Testis (tissue), 2 donors: ENCODE measurements around the gene DDX4.

ENCODE experiments used
- POLR2A ChIP-seq: fragments of 450-650 bp; IDR thresholded peaks from one replicate; pipeline ENCODE4 v1.6.1; 2017; ENCODE audit warnings: antibody characterized with exemption, mild to moderate bottlenecking, moderate library complexity
- TF ChIP-seq, protein P1 (sequence below), 3 experiments: fragments of 450-650 bp in 2 of 3; fragments of 200-600 bp in 1 of 3; sonication (generic) in 1 of 3; IDR thresholded peaks; one replicate each; pipeline ENCODE4 v1.5.1; 2016 to 2019; ENCODE audit warnings: antibody characterized with exemption in 3 of 3, mild to moderate bottlenecking in 2 of 3, moderate library complexity in 1 of 3

DNA sequence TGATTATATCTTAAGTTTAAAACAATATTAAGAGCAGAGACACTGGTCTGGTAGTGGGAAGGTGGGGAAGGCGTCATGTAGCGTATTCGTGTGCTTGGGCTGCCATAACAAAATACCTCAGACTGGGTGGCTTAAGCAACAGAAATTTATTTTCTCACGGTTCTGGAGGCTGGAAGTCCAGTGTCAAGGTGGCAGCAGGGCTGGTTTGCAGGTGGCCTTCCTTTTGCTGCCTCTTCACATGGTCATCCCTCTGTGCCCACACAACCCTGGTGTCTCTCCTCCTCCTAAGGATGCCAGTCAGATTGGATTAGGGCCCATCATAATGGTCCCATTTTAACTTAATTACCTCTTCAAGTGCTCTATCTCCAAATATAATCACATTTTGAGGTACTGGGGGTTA lies 122.8 kb downstream of the DDX4 start:
- TF ChIP-seq, protein P1, sequence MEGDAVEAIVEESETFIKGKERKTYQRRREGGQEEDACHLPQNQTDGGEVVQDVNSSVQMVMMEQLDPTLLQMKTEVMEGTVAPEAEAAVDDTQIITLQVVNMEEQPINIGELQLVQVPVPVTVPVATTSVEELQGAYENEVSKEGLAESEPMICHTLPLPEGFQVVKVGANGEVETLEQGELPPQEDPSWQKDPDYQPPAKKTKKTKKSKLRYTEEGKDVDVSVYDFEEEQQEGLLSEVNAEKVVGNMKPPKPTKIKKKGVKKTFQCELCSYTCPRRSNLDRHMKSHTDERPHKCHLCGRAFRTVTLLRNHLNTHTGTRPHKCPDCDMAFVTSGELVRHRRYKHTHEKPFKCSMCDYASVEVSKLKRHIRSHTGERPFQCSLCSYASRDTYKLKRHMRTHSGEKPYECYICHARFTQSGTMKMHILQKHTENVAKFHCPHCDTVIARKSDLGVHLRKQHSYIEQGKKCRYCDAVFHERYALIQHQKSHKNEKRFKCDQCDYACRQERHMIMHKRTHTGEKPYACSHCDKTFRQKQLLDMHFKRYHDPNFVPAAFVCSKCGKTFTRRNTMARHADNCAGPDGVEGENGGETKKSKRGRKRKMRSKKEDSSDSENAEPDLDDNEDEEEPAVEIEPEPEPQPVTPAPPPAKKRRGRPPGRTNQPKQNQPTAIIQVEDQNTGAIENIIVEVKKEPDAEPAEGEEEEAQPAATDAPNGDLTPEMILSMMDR (IDR thresholded peaks at IDR 0.05) = no peak
- TF ChIP-seq POLR2A = no peak
